ENCODE measurements around the gene RPS6KA4. TPM values are rescaled to one million over a fixed set of nuclear protein-coding genes. Genes with fewer than 3 reads are reported as not detected.
A peak's percentile ranks its signal among the peaks of the same experiment; 100 is the strongest.

Gene RPS6KA4
- 43.4 and 44.7 TPM in 2 replicates for polyA plus RNA-seq (2012; rRNA removed)
- 15.4 and 27.8 TPM in 2 replicates for polyA plus RNA-seq (2012; cell fraction: cytosol; rRNA removed)
- 86.8 and 120 TPM in 2 replicates for polyA plus RNA-seq (2012; cell fraction: nucleus; rRNA removed)

DNA sequence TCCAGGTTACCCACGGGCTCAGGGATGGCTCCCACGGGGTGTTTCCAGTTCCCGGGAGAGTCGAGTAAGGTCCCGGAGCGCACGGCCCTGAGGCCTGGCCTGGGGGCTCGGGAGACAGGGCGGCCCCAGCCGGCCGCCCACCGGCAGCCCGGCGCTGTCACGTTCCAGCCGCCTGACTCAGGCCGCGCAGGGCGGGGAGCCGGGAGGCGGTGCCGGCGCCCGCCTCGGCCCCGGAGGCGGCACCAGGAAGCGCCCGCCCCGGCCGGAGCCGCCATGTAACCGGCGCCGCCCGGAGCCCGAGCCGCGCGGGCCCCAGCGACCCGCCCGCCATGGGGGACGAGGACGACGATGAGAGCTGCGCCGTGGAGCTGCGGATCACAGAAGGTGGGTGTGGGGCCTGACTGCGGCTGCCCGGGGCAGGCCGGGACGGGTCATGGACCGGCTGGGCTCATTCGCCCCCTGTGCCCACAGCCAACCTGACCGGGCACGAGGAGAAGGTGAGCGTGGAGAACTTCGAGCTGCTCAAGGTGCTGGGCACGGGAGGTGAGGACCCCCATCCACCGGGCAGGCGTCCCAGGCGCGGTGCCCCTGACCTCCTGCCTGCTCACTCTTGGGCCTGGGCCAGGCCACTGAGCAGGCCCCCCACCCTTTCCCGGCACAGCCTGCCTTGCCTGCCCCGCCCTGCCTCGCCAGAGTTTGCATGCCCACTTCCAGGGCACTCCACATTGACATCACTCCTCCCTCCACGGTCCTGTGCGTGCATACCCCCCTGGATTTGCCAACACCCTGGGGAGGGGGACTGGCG, at the start of gene RPS6KA4:
Gene RPS6KA4, plus strand, starts transcription at position 256 of the 805 bp plus-strand sequence. Its CDS starts 74 bp downstream, at position 330.
- peaks cover 14 to 33% of the 10 kb centered on the region in 2 experiments for H3K36me3 ChIP-seq (replicated peaks in 1 of 2; ENCODE audit: control insufficient read depth in 1 of 2, insufficient read depth in 2 of 2, low read length in 1 of 2)
- 0 out of 2 replicates have a peak, but pooled peaks cover 5% of the 10 kb centered on the region for H4K20me1 ChIP-seq (ENCODE audit: insufficient read depth)
- H3K27me3 ChIP-seq (ENCODE audit: insufficient read depth), result no peaks in the 10 kb centered on the region
- no peaks in the 10 kb centered on the region for H3K9me2 ChIP-seq
- peak within 1 kb of the TSS; percentile 88 for H3K9ac ChIP-seq
- H3K4me2 ChIP-seq, result peak within 1 kb of the TSS; percentile 93
- no peaks in the 10 kb centered on the region for H3K9me3 ChIP-seq
- H3K79me2 ChIP-seq (ENCODE audit: insufficient read depth), result peaks cover 31% of the 10 kb centered on the region
- DNase-seq, result peak; percentile 95
- H3K4me1 ChIP-seq (ENCODE audit: control insufficient read depth in 1 of 2, insufficient read depth in 2 of 2, low read depth in 1 of 2, low read length in 1 of 2), result peaks cover 22 to 28% of the 10 kb centered on the region in 2 experiments; a peak in 3 of 4 replicates
- TF ChIP-seq RXRA (IDR thresholded peaks at IDR 0.05; ENCODE audit: borderline replicate concordance, low read depth) (no peak), POLR2AphosphoS5 (IDR thresholded peaks at IDR 0.05; ENCODE audit: low read depth, low read length) (peak; percentile 70), GATA2 (CRISPR knock-in tag; IDR thresholded peaks at IDR 0.05) (no peak), RFX5 (IDR thresholded peaks at IDR 0.05; ENCODE audit: low read length) (no peak), MEF2A (IDR thresholded peaks at IDR 0.05; ENCODE audit: borderline replicate concordance, low read depth) (no peak), NRF1 (IDR thresholded peaks at IDR 0.05; ENCODE audit: low read depth, low read length) (peak; percentile 24; the same call in 1 of the 2 replicates), TAF1 (IDR thresholded peaks at IDR 0.05; ENCODE audit: borderline replicate concordance, low read depth, low read length) (0 out of 2 replicates have a peak, but pooled peaks have one; percentile 18), EP300 (IDR thresholded peaks at IDR 0.05; ENCODE audit: borderline replicate concordance in 1 of 2, low read depth in 1 of 2, low read length in 1 of 2) (no peak), EZH2phosphoT487 (IDR thresholded peaks at IDR 0.05; ENCODE audit: borderline replicate concordance, low read depth) (no peak), MXI1 (IDR thresholded peaks at IDR 0.05; ENCODE audit: low read depth, low read length) (peak; percentile 93), SIN3A (IDR thresholded peaks at IDR 0.05; ENCODE audit: borderline replicate concordance, low read depth, low read length) (0 out of 2 replicates have a peak, but pooled peaks have one; percentile 46), FOSL2 (IDR thresholded peaks at IDR 0.05; ENCODE audit: borderline replicate concordance, low read depth) (peak; percentile 26), CHD2 (IDR thresholded peaks at IDR 0.05; ENCODE audit: low read length, partially characterized antibody) (no peak), YY1 (IDR thresholded peaks at IDR 0.05; ENCODE audit: low read depth) (peak; percentile 53), SMC3 (IDR thresholded peaks at IDR 0.05; ENCODE audit: low read depth, low read length) (no peak), USF1 (IDR thresholded peaks at IDR 0.05; ENCODE audit: borderline replicate concordance, low read depth) (no peak), IRF3 (IDR thresholded peaks at IDR 0.05; ENCODE audit: low read depth, low read length) (no peak)
- TF ChIP-seq, protein P1, sequence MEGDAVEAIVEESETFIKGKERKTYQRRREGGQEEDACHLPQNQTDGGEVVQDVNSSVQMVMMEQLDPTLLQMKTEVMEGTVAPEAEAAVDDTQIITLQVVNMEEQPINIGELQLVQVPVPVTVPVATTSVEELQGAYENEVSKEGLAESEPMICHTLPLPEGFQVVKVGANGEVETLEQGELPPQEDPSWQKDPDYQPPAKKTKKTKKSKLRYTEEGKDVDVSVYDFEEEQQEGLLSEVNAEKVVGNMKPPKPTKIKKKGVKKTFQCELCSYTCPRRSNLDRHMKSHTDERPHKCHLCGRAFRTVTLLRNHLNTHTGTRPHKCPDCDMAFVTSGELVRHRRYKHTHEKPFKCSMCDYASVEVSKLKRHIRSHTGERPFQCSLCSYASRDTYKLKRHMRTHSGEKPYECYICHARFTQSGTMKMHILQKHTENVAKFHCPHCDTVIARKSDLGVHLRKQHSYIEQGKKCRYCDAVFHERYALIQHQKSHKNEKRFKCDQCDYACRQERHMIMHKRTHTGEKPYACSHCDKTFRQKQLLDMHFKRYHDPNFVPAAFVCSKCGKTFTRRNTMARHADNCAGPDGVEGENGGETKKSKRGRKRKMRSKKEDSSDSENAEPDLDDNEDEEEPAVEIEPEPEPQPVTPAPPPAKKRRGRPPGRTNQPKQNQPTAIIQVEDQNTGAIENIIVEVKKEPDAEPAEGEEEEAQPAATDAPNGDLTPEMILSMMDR (IDR thresholded peaks at IDR 0.05), result no peak
- CTCF ChIA-PET, result interaction anchor here (0.6 to 1.7 kb wide), 10 partner anchors 13 to 490 kb away, joined by 3 to 4 read pairs (median 3); partner anchors contain the start of genes PRDX5 and TRMT112
- WGBS (ENCODE audit: low lambda C conversion rate), result 1% methylated on average over 16 of the region's 70 CpGs
- peak within 1 kb of the TSS; percentile 78 for H2AFZ ChIP-seq (ENCODE audit: low read depth)
- H3K4me3 ChIP-seq (ENCODE audit: low read depth in 2 of 2, low read length in 1 of 2), result peak within 1 kb of the TSS; percentile 93
- peak within 1 kb of the TSS; percentile 76 to 82 for H3K27ac ChIP-seq (ENCODE audit: low read depth in 2 of 2, low read length in 1 of 2)
- POLR2A ChIA-PET, result interaction anchor here (0.6 to 1.1 kb wide), 3 partner anchors 13 to 47 kb away, joined by 3 to 5 read pairs (median 5); partner anchors contain the start of gene TRMT112
- H3F3A ChIP-seq (replicated peaks; ENCODE audit: insufficient read depth), result peaks cover 15% of the 10 kb centered on the region

Data from SK-N-SH (cell line).